Neural cell (in vitro differentiated cells): ENCODE measurements around the gene GOSR1.

Experiments
- EZH2 ChIP-seq: fragments of 200-600, 300-800 bp; shearing (Covaris generic), sonication (generic); IDR thresholded peaks from 2 replicates; pipeline ENCODE4 v1.6.1; 2014; ENCODE audit warnings: antibody characterized with exemption, low read length, borderline replicate concordance, mild to moderate bottlenecking; ENCODE audit not compliant: insufficient read depth, poor library complexity, severe bottlenecking
- TF ChIP-seq, protein P1 (sequence below): fragments of 450-650 bp; IDR thresholded peaks from 2 replicates; pipeline ENCODE4 v1.5.1; 2014; ENCODE audit warnings: antibody characterized with exemption, mild to moderate bottlenecking, moderate library complexity; ENCODE audit not compliant: poor library complexity, severe bottlenecking

DNA sequence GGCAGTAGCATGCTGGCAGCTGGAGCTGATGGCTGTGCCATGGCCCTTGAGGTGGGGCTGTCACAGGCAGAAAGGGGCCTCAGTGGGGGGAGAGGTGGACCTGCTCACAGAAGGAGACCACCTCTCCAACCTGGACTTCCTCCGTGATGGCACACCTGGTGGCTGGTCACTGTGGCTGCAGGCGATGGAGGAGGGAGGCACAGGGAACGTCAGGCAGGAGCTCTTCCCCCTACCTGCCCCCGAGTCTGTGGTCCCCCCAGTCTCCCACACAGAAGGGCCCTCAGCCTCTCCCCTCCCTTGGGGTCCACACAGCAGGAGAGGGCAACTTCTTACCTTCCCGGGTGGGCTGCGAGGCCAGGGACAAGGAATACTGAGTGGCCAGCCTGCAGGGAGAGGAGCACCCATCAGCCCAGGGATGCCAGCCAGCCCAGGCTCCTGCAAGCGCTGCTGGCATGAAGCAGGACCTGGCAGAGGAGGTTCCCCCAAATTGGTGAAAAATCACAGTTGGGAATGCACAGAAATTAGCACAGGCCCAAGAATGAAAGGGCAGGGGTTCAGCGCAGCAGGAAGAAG is 96.5 kb downstream of the GOSR1 start:
- TF ChIP-seq, protein P1, sequence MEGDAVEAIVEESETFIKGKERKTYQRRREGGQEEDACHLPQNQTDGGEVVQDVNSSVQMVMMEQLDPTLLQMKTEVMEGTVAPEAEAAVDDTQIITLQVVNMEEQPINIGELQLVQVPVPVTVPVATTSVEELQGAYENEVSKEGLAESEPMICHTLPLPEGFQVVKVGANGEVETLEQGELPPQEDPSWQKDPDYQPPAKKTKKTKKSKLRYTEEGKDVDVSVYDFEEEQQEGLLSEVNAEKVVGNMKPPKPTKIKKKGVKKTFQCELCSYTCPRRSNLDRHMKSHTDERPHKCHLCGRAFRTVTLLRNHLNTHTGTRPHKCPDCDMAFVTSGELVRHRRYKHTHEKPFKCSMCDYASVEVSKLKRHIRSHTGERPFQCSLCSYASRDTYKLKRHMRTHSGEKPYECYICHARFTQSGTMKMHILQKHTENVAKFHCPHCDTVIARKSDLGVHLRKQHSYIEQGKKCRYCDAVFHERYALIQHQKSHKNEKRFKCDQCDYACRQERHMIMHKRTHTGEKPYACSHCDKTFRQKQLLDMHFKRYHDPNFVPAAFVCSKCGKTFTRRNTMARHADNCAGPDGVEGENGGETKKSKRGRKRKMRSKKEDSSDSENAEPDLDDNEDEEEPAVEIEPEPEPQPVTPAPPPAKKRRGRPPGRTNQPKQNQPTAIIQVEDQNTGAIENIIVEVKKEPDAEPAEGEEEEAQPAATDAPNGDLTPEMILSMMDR = no peak
- no peak for TF ChIP-seq EZH2
